HAP-1 (cell line): Measurements from ENCODE around the gene SORCS3.

Experiments
- DNase-seq, 2 experiments: peaks; one replicate each; pipeline ENCODE4 v3.0.0-alpha.2; 2016 to 2020; ENCODE audit warnings: low spot score in 2 of 2
- H3K27me3 ChIP-seq: fragments of 250-450 bp; sonication (Bioruptor Pico); 2 replicates; pipeline ENCODE4 v1.5.1; 2020; ENCODE audit warnings: low read depth, mild to moderate bottlenecking, moderate library complexity
- H3K36me3 ChIP-seq: fragments of 250-450 bp; sonication (Bioruptor Pico); replicated peaks from 2 replicates; pipeline ENCODE4 v1.5.1; 2020; ENCODE audit warnings: mild to moderate bottlenecking
- H3K4me1 ChIP-seq: fragments of 250-450 bp; sonication (Bioruptor Pico); 2 replicates; pipeline ENCODE4 v1.5.1; 2020; ENCODE audit warnings: mild to moderate bottlenecking
- H3K4me3 ChIP-seq: fragments of 250-450 bp; sonication (Bioruptor Pico); 2 replicates; pipeline ENCODE4 v1.5.1; 2020; ENCODE audit warnings: mild to moderate bottlenecking, moderate library complexity
- H3K9me3 ChIP-seq: fragments of 250-450 bp; sonication (Bioruptor Pico); 2 replicates; pipeline ENCODE4 v1.5.1; 2020; ENCODE audit warnings: mild to moderate bottlenecking, moderate library complexity
- in situ Hi-C: fragments of 300-500 bp; cut with MboI; formaldehyde crosslinking; loops from 3 replicates; pipeline ENCODE4 v1.14.3; 2020; ENCODE audit warnings: low sequenced_read_pairs, inconsistent platforms, mixed read lengths

The SORCS3 gene

GRCh38 chr10:104980368-104980767 lies 339.3 kb downstream of the SORCS3 start:
- Histone ChIP-seq H3K36me3 (no peaks in the 10 kb centered on the region), H3K27me3 (no peaks in the 10 kb centered on the region), H3K9me3 (no peaks in the 10 kb centered on the region), H3K4me1 (no peaks in the 10 kb centered on the region), H3K4me3 (no peak overlapping the region)
- in situ Hi-C loops, result no loop called here
- DNase-seq, result no peak

- no peaks in the 10 kb centered on the region for H3K27me3 ChIP-seq
- no peaks in the 10 kb centered on the region for H3K4me1 ChIP-seq
- no peak overlapping the region for H3K4me3 ChIP-seq
- no peaks in the 10 kb centered on the region for H3K36me3 ChIP-seq
- H3K9me3 ChIP-seq, result no peaks in the 10 kb centered on the region
- in situ Hi-C loops, result no loop called here
- no peak for DNase-seq
Measured at GRCh38 chr10:104981995-104982394, 340.9 kb downstream of the SORCS3 start.

- no peaks in the 10 kb centered on the region for H3K4me1 ChIP-seq
- in situ Hi-C loops, result no loop called here
Measured at GRCh38 chr10:104988686-104989085, 347.6 kb downstream of the SORCS3 start.

GRCh38 chr10:104989880-104990279 lies 348.8 kb downstream of the SORCS3 start:
- Histone ChIP-seq H3K4me1 (no peaks in the 10 kb centered on the region), H3K36me3 (no peaks in the 10 kb centered on the region), H3K4me3 (no peak overlapping the region), H3K9me3 (no peaks in the 10 kb centered on the region), H3K27me3 (no peaks in the 10 kb centered on the region)
- in situ Hi-C loops, result no loop called here
- DNase-seq, result no peak

More at GRCh38 chr10:104988686-104989085, 347.6 kb downstream of the SORCS3 start:
- Histone ChIP-seq H3K4me3 (no peak overlapping the region), H3K27me3 (no peaks in the 10 kb centered on the region), H3K36me3 (no peaks in the 10 kb centered on the region), H3K9me3 (no peaks in the 10 kb centered on the region)
- no peak for DNase-seq

- H3K9me3 ChIP-seq, result no peaks in the 10 kb centered on the region
- no peaks in the 10 kb centered on the region for H3K4me1 ChIP-seq
- no peak overlapping the region for H3K4me3 ChIP-seq
- H3K36me3 ChIP-seq, result no peaks in the 10 kb centered on the region
- in situ Hi-C loops, result no loop called here
- DNase-seq, result no peak
- no peaks in the 10 kb centered on the region for H3K27me3 ChIP-seq
Measured at GRCh38 chr10:104993085-104993484, 352.0 kb downstream of the SORCS3 start.

DNA sequence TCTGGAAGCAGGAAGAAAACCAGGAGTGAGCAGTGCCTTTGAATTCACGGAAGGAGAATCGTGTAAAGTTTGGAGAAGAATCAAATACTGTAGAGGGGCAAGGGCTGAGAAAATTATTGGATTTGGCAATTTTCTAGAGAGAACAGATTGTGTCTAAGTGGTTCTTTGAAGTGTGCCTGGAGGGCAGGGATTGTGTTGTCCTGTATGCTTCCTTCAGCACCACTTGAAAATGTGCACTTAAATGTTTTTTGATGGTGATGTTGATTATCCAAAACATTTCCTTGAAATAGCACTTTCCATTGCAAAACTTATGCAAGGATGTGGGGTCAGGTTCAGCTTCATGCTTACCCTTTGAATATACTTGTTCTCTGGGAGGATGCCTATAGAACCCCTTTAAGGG lies 360.2 kb downstream of the SORCS3 start:
- H3K27me3 ChIP-seq, result no peaks in the 10 kb centered on the region
- H3K4me1 ChIP-seq, result no peaks in the 10 kb centered on the region
- in situ Hi-C loops, result no loop called here
- no peaks in the 10 kb centered on the region for H3K9me3 ChIP-seq
- no peaks in the 10 kb centered on the region for H3K36me3 ChIP-seq
- H3K4me3 ChIP-seq, result no peak overlapping the region
- no peak for DNase-seq

GRCh38 chr10:105010411-105011121 lies 369.5 kb downstream of the SORCS3 start:
- in situ Hi-C loops, result no loop called here
- H3K4me3 ChIP-seq, result no peak overlapping the region
- no peaks in the 10 kb centered on the region for H3K36me3 ChIP-seq
- no peaks in the 10 kb centered on the region for H3K9me3 ChIP-seq
- no peaks in the 10 kb centered on the region for H3K27me3 ChIP-seq
- DNase-seq, result no peak
- H3K4me1 ChIP-seq, result no peaks in the 10 kb centered on the region

- Histone ChIP-seq H3K9me3 (no peaks in the 10 kb centered on the region), H3K4me1 (no peaks in the 10 kb centered on the region), H3K36me3 (no peaks in the 10 kb centered on the region), H3K4me3 (no peak overlapping the region), H3K27me3 (no peaks in the 10 kb centered on the region)
- in situ Hi-C loops, result no loop called here
- DNase-seq, result no peak
Measured at GRCh38 chr10:105017116-105017515, 376.0 kb downstream of the SORCS3 start.

DNA sequence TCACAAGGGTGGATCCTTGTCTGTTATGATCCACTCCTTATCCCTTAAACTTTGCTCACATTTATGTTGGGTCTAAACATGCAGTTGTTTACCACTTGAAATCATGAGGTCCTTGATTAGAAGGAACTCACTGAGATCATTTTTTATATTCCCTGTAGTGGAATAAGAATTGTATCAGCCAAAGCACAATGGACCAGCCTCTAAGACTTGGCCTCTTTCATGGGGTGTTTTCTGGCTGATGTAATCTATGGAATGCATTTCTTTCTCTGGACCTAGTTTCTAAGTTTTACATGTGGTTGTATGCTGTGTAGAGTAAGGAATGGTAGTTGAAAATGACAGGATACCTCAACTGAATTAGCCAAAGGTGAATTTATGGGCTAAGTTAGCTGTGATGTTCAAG lies 376.6 kb downstream of the SORCS3 start:
- no peaks in the 10 kb centered on the region for H3K4me1 ChIP-seq
- H3K9me3 ChIP-seq, result no peaks in the 10 kb centered on the region
- DNase-seq, result no peak
- no peaks in the 10 kb centered on the region for H3K36me3 ChIP-seq
- no peaks in the 10 kb centered on the region for H3K27me3 ChIP-seq
- no peak overlapping the region for H3K4me3 ChIP-seq
- in situ Hi-C loops, result no loop called here

- Histone ChIP-seq H3K4me1 (no peaks in the 10 kb centered on the region), H3K4me3 (no peak overlapping the region), H3K9me3 (no peaks in the 10 kb centered on the region), H3K36me3 (no peaks in the 10 kb centered on the region), H3K27me3 (no peaks in the 10 kb centered on the region)
- DNase-seq, result no peak
- in situ Hi-C loops, result no loop called here
Measured at GRCh38 chr10:105023211-105024111, 382.4 kb downstream of the SORCS3 start.

DNA sequence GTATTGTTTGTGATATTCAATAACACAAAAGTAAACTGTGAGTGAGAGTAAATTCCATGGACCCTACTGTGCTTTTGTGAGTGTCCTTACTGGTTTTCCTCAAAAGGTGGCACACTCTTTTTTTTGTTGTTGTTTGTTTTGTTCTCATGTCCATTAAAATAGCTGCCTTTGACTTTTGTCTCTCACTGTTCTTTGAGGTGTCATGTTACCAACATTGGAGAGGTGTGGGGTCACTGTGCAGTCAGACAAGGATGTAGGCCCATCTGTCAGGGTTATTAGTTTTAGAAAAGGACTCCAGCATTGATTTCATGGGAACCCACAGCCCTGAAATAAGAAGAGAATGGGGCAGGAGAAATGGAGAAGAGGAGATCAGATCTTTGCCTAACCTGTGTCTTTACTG lies 383.1 kb downstream of the SORCS3 start:
- H3K27me3 ChIP-seq, result no peaks in the 10 kb centered on the region
- in situ Hi-C loops, result no loop called here
- no peak overlapping the region for H3K4me3 ChIP-seq
- H3K36me3 ChIP-seq, result no peaks in the 10 kb centered on the region
- DNase-seq, result no peak
- no peaks in the 10 kb centered on the region for H3K4me1 ChIP-seq
- no peaks in the 10 kb centered on the region for H3K9me3 ChIP-seq

GRCh38 chr10:105025092-105025491 lies 384.0 kb downstream of the SORCS3 start:
- Histone ChIP-seq H3K4me3 (no peak overlapping the region), H3K9me3 (no peaks in the 10 kb centered on the region), H3K27me3 (no peaks in the 10 kb centered on the region), H3K36me3 (no peaks in the 10 kb centered on the region), H3K4me1 (no peaks in the 10 kb centered on the region)
- DNase-seq, result no peak
- in situ Hi-C loops, result no loop called here

- no peaks in the 10 kb centered on the region for H3K9me3 ChIP-seq
- H3K4me3 ChIP-seq, result no peak overlapping the region
- in situ Hi-C loops, result no loop called here
- H3K36me3 ChIP-seq, result no peaks in the 10 kb centered on the region
- no peaks in the 10 kb centered on the region for H3K4me1 ChIP-seq
- no peaks in the 10 kb centered on the region for H3K27me3 ChIP-seq
- DNase-seq, result no peak
Measured at GRCh38 chr10:105026566-105026965, 385.5 kb downstream of the SORCS3 start.

DNA sequence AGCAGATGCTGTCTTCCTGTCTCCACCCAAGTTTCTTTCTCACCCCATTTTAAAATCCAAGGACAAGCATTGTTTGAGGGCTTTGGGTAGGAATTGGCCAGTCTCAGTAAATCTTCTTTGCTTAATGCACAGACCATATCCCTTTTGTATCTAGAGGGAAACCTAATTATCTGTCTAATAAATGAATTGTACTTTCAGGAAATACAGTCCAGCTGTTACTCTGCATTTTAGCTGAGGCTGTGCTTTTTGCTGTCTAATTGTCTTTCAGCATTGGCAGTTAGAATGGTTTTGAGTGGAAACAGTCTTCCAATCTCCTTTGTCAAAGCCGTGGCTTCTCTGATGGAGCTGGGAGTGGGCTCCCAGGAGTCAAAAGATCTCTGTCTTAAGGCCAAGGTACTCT lies 388.2 kb downstream of the SORCS3 start:
- H3K4me3 ChIP-seq, result no peak overlapping the region
- H3K4me1 ChIP-seq, result no peaks in the 10 kb centered on the region
- H3K9me3 ChIP-seq, result no peaks in the 10 kb centered on the region
- H3K36me3 ChIP-seq, result no peaks in the 10 kb centered on the region
- H3K27me3 ChIP-seq, result no peaks in the 10 kb centered on the region
- no peak for DNase-seq
- in situ Hi-C loops, result no loop called here
